ENCODE data around the gene PEX13.
"Not testable (repeated sequence)": the region's sequence is repeated elsewhere in the genome, so short reads cannot be mapped to it uniquely, and the experiment has no call there.

DNA sequence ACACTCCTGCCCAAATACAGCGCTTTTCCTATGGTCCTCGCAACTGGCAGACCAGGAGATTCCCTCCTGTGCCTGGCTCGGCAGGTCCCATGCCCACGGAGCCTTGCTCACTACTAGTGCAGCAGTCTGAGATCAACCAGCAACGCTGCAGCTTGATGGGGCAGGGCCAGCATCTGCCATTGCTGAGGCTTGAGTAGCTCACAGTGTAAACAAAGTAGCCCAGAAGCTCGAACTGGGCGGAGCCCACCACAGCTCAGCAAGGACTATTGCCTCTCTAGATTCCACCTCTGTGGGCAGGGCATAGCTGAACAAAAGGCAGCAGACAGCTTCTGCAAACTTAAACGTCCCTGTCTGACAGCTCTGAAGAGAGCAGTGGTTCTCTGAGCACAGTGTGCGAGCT lies 17.1 kb downstream of the PEX13 start:
- TF ChIP-seq EZH2 (IDR thresholded peaks at IDR 0.05; ENCODE audit: borderline replicate concordance, low read depth, low read length, poor library complexity, severe bottlenecking); CTCF (conservative IDR thresholded peaks at IDR 0.05; ENCODE audit: low read depth, low read length): not testable (repeated sequence)
